Measurements from ENCODE around the gene RBP2. TPM values are rescaled to one million over a fixed set of nuclear protein-coding genes. Genes with fewer than 3 reads are reported as not detected.

The RBP2 gene
- total and polyA plus RNA-seq, 10 of the 15 experiments (the other 5 are each of a cell fraction or from before 2014, with no cell fraction given): not detected

DNA sequence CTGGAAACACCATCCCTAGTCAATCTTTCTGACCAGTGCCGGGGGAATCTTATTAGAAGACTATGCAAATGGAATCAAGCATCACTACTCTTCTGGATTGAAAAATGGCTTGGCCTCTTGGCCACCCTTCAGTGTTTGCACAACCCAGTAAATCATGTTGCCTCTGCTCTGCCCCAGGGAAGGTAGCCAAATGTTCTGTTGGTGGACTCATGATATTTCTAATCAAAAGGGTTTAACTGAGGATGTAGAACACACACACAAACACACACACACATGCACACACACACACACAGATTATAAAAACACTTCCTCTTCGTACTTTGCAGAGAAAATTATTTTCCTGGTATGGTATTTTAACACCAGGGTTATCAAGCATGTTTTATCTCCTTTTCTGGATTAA is 7.9 kb downstream of the RBP2 start:
- 14% methylated on average over 2 of the region's 2 CpGs for WGBS (ENCODE audit: insufficient coverage, insufficient replicate concordance, low lambda C conversion rate, missing lambda C conversion rate)
- TF ChIP-seq ZNF384 (IDR thresholded peaks at IDR 0.05; ENCODE audit: borderline replicate concordance, low read depth, low read length): no peak
- no peak for TF ChIP-seq EP300 (IDR thresholded peaks at IDR 0.05; ENCODE audit: borderline replicate concordance in 1 of 2, control insufficient read depth in 1 of 2, low read depth in 2 of 2, low read length in 2 of 2)
- no peak for TF ChIP-seq SIX5 (IDR thresholded peaks at IDR 0.05; ENCODE audit: low read depth, low read length, severe bottlenecking)
- TF ChIP-seq NRF1 (conservative IDR thresholded peaks at IDR 0.05; ENCODE audit: low read depth, low read length): no peak
- TF ChIP-seq, protein P1, sequence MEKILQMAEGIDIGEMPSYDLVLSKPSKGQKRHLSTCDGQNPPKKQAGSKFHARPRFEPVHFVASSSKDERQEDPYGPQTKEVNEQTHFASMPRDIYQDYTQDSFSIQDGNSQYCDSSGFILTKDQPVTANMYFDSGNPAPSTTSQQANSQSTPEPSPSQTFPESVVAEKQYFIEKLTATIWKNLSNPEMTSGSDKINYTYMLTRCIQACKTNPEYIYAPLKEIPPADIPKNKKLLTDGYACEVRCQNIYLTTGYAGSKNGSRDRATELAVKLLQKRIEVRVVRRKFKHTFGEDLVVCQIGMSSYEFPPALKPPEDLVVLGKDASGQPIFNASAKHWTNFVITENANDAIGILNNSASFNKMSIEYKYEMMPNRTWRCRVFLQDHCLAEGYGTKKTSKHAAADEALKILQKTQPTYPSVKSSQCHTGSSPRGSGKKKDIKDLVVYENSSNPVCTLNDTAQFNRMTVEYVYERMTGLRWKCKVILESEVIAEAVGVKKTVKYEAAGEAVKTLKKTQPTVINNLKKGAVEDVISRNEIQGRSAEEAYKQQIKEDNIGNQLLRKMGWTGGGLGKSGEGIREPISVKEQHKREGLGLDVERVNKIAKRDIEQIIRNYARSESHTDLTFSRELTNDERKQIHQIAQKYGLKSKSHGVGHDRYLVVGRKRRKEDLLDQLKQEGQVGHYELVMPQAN (conservative IDR thresholded peaks at IDR 0.05): no peak
- no peak for TF ChIP-seq IKZF2 (IDR thresholded peaks at IDR 0.05)
- TF ChIP-seq, protein P2, sequence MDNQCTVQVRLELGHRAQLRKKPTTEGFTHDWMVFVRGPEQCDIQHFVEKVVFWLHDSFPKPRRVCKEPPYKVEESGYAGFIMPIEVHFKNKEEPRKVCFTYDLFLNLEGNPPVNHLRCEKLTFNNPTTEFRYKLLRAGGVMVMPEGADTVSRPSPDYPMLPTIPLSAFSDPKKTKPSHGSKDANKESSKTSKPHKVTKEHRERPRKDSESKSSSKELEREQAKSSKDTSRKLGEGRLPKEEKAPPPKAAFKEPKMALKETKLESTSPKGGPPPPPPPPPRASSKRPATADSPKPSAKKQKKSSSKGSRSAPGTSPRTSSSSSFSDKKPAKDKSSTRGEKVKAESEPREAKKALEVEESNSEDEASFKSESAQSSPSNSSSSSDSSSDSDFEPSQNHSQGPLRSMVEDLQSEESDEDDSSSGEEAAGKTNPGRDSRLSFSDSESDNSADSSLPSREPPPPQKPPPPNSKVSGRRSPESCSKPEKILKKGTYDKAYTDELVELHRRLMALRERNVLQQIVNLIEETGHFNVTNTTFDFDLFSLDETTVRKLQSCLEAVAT (IDR thresholded peaks at IDR 0.05): no peak
- TF ChIP-seq, protein P3, sequence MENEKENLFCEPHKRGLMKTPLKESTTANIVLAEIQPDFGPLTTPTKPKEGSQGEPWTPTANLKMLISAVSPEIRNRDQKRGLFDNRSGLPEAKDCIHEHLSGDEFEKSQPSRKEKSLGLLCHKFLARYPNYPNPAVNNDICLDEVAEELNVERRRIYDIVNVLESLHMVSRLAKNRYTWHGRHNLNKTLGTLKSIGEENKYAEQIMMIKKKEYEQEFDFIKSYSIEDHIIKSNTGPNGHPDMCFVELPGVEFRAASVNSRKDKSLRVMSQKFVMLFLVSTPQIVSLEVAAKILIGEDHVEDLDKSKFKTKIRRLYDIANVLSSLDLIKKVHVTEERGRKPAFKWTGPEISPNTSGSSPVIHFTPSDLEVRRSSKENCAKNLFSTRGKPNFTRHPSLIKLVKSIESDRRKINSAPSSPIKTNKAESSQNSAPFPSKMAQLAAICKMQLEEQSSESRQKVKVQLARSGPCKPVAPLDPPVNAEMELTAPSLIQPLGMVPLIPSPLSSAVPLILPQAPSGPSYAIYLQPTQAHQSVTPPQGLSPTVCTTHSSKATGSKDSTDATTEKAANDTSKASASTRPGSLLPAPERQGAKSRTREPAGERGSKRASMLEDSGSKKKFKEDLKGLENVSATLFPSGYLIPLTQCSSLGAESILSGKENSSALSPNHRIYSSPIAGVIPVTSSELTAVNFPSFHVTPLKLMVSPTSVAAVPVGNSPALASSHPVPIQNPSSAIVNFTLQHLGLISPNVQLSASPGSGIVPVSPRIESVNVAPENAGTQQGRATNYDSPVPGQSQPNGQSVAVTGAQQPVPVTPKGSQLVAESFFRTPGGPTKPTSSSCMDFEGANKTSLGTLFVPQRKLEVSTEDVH (IDR thresholded peaks at IDR 0.05; ENCODE audit: low read depth, partially characterized antibody): no peak
- TF ChIP-seq, protein P4, sequence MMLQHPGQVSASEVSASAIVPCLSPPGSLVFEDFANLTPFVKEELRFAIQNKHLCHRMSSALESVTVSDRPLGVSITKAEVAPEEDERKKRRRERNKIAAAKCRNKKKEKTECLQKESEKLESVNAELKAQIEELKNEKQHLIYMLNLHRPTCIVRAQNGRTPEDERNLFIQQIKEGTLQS (IDR thresholded peaks at IDR 0.05; ENCODE audit: borderline replicate concordance, extremely low read depth, low read depth, low read length): no peak
- TF ChIP-seq, protein P5, sequence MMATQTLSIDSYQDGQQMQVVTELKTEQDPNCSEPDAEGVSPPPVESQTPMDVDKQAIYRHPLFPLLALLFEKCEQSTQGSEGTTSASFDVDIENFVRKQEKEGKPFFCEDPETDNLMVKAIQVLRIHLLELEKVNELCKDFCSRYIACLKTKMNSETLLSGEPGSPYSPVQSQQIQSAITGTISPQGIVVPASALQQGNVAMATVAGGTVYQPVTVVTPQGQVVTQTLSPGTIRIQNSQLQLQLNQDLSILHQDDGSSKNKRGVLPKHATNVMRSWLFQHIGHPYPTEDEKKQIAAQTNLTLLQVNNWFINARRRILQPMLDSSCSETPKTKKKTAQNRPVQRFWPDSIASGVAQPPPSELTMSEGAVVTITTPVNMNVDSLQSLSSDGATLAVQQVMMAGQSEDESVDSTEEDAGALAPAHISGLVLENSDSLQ (IDR thresholded peaks at IDR 0.05): no peak
- no peak for TF ChIP-seq MEF2A (IDR thresholded peaks at IDR 0.05; ENCODE audit: insufficient read depth, low read depth, low read length)
- TF ChIP-seq, protein P6, sequence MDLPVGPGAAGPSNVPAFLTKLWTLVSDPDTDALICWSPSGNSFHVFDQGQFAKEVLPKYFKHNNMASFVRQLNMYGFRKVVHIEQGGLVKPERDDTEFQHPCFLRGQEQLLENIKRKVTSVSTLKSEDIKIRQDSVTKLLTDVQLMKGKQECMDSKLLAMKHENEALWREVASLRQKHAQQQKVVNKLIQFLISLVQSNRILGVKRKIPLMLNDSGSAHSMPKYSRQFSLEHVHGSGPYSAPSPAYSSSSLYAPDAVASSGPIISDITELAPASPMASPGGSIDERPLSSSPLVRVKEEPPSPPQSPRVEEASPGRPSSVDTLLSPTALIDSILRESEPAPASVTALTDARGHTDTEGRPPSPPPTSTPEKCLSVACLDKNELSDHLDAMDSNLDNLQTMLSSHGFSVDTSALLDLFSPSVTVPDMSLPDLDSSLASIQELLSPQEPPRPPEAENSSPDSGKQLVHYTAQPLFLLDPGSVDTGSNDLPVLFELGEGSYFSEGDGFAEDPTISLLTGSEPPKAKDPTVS (IDR thresholded peaks at IDR 0.05; ENCODE audit: low read depth, low read length): no peak
- no peak for TF ChIP-seq ESRRA (IDR thresholded peaks at IDR 0.05; ENCODE audit: low read length)

More for the DNA sequence above, 7.9 kb downstream of the RBP2 start:
- Histone ChIP-seq H3K9me3 (replicated peaks; ENCODE audit: control insufficient read depth, insufficient read depth, low read length) (no peaks in the 10 kb centered on the region), H3K79me2 (ENCODE audit: control insufficient read depth, insufficient read depth, low read length) (no peaks in the 10 kb centered on the region), H4K20me1 (ENCODE audit: control insufficient read depth, insufficient read depth) (no peaks in the 10 kb centered on the region; the same call in 1 of the 2 replicates), H3K27ac (ENCODE audit: control insufficient read depth, insufficient read depth) (no peak overlapping the region), H3K4me1 (ENCODE audit: control insufficient read depth, insufficient read depth, low read length) (no peaks in the 10 kb centered on the region), H2AFZ (ENCODE audit: control insufficient read depth, low read depth, low read length) (no peak overlapping the region), H3K27me3 (replicated peaks in 1 of 2; ENCODE audit: control insufficient read depth in 2 of 2, insufficient read depth in 2 of 2, low read length in 1 of 2) (no peaks in the 10 kb centered on the region), H3K9ac (ENCODE audit: control insufficient read depth, insufficient read depth, low read length) (no peak overlapping the region), H3K36me3 (ENCODE audit: control insufficient read depth in 2 of 2, insufficient read depth in 2 of 2, low read length in 1 of 2) (no peaks in the 10 kb centered on the region), H3K4me3 (no peak overlapping the region), H3K4me2 (ENCODE audit: control insufficient read depth, insufficient read depth) (no peak overlapping the region)
- intact Hi-C loops (cut with micrococcal nuclease; ENCODE audit: unreplicated experiment): no loop called here
- FAIRE-seq (no peak), ATAC-seq (no peak), DNase-seq (ENCODE audit: low read depth, low spot score) (no peak)
- ChIA-PET RAD21 (ENCODE audit: unreplicated experiment) (no interaction called here), SMC1A (ENCODE audit: uncharacterized antibody, unreplicated experiment) (no interaction called here), CTCF (no interaction called here), POLR2A (no interaction called here)
- in situ Hi-C loops (cut with MboI): no loop called here
- BruUV-seq (replicated peaks): no TSS peak

Measured in GM12878 (cell line).